Measurements from ENCODE around the gene ARSK.

DNA sequence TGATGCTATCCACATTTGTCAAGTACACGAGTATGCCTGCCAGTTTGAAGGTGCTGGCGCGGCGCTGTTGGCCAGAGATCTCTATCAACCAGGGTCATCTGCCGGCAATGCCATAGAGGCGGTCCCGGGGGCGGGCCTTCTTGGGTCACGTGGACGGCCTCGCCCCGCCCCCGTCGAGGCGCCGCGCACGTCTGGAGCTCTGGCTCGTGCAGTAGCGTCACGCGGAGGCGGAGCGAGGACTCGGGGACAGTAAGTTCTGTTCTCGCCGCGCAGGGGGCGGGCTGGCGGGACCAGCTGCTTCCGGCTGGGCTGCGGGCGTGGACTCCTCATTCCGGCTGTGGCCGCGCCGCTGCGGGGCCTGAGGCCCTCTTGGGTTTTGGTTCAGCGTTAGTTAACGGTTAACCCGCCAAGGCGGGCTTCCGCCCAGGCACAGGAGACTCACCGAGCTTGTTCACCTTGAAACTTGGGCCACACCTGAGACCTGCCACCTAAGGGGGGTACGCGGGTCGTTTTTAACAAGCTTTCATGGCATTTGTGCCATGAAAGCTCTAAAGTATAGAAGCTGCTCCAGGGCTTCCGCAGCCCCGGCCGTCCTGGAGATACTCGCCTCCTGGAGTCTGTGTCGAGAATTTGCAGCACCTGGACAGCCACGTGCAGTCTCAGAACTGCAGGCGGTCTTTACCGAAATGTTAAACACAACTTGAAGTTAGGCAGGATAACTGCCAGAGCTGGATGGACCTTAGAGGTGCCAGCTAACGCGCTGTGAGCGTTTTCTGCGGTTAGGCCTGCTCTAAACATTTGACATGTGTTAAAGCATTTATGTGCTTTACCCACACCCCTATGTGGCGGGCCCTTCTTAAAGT is 91.9 kb downstream of the ARSK start, which contains the start of gene RFESD:
- TF ChIP-seq, protein P1, sequence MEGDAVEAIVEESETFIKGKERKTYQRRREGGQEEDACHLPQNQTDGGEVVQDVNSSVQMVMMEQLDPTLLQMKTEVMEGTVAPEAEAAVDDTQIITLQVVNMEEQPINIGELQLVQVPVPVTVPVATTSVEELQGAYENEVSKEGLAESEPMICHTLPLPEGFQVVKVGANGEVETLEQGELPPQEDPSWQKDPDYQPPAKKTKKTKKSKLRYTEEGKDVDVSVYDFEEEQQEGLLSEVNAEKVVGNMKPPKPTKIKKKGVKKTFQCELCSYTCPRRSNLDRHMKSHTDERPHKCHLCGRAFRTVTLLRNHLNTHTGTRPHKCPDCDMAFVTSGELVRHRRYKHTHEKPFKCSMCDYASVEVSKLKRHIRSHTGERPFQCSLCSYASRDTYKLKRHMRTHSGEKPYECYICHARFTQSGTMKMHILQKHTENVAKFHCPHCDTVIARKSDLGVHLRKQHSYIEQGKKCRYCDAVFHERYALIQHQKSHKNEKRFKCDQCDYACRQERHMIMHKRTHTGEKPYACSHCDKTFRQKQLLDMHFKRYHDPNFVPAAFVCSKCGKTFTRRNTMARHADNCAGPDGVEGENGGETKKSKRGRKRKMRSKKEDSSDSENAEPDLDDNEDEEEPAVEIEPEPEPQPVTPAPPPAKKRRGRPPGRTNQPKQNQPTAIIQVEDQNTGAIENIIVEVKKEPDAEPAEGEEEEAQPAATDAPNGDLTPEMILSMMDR (IDR thresholded peaks at IDR 0.05): peak in 1 of 3 experiments; percentile 11
- peak; percentile 98 to 99 for TF ChIP-seq POLR2AphosphoS5 (IDR thresholded peaks at IDR 0.05; ENCODE audit: insufficient read depth in 1 of 2, low read depth in 1 of 2)
